ENCODE results near the gene C8G. TPM values are rescaled to one million over a fixed set of nuclear protein-coding genes. Genes with fewer than 3 reads are reported as not detected.
A peak's percentile ranks its signal among the peaks of the same experiment; 100 is the strongest.

C8G gene
- total and polyA plus RNA-seq, 9 of the 15 experiments (the other 6 are each of a cell fraction or from before 2014, with no cell fraction given), result 0.35 to 5.9 (median 2.7) TPM; not detected in 2

DNA sequence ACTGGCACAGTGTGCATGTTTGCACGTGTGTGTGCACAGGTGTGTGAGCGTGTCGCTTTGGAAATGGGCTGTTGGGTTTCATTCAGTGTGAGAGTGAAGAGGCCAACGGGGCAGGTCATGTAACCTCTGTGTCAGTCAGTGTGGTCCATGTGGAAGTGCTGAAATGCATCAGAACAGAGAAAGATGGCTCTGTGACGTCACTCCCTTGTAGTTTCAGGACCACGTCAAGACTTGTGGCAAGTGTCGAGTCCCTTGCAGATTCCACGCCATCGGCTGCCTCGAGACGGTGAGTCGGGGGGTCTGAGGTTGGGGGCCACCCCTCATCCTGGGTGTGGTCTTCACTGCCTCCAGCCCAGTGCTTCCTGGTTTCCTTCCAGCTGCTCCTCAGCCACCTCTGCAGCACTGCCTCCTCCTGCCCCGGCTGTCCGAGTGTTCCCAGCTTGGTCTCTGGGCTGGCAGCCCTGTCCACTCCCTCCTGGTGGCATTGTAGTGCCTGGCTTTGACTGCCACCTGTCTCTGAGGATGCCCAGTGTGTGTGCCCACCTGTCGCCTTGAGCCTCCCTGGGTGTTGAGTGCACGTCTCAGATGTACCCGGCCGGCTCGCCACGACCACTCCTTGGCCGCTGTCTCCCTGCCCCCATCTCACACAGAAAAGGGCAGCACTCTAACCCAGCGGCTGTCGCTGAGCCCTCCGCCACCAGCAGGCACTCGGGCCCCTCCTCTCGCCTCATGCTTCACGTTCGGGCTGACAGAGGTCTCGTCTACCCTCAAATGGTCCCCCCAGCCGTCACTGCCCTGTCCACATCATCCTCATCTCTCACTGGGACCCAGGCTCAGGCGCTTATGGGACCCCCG, 28.5 kb upstream of the C8G start:
- Histone ChIP-seq H4K20me1 (replicated peaks; ENCODE audit: control insufficient read depth, insufficient read depth, low read length) (no peaks in the 10 kb centered on the region), H3K9me1 (ENCODE audit: control insufficient read depth, insufficient read depth, low read length) (no peaks in the 10 kb centered on the region), H3K4me2 (ENCODE audit: insufficient read depth, low read length) (no peak overlapping the region), H3K9me3 (replicated peaks; ENCODE audit: control insufficient read depth, insufficient read depth, low read depth, low read length) (no peaks in the 10 kb centered on the region), H3K4me3 (no peak overlapping the region), H3K27ac (ENCODE audit: extremely low read depth, low read depth, low read length) (no peak overlapping the region), H2AFZ (ENCODE audit: low read depth, low read length) (no peak overlapping the region), H3K4me1 (replicated peaks in 1 of 2; ENCODE audit: control insufficient read depth in 2 of 2, insufficient read depth in 2 of 2, low read length in 2 of 2) (peaks cover 0 to 12% of the 10 kb centered on the region in 2 experiments; a peak in 1 of 5 replicates), H3K36me3 (ENCODE audit: control insufficient read depth, insufficient read depth, low read length) (peaks cover 75% of the 10 kb centered on the region), H3K79me2 (ENCODE audit: control insufficient read depth, insufficient read depth, low read length) (peaks cover 8% of the 10 kb centered on the region; the same call in 1 of the 3 replicates), H3K9ac (ENCODE audit: insufficient read depth in 1 of 2, low read depth in 2 of 2, low read length in 2 of 2) (no peak overlapping the region; a peak in 1 of 4 replicates), H3K27me3 (ENCODE audit: control insufficient read depth in 2 of 2, insufficient read depth in 2 of 2, low read length in 2 of 2) (no peaks in the 10 kb centered on the region)
- FAIRE-seq (no peak), ATAC-seq (no peak), DNase-seq (ENCODE audit: extremely low read depth in 1 of 4, low spot score in 3 of 4) (no peak)
- in situ Hi-C loops (cut with MboI), result no loop called here
- BruUV-seq (replicated peaks), result no TSS peak
- POLR2A ChIA-PET, result interaction anchor here (1.4 kb wide), 1 partner anchor 11 kb away, joined by 4 read pairs; no protein-coding TSS in a partner anchor
- CTCF ChIA-PET (ENCODE audit: low intra/inter-chr PET ratio), result no interaction called here
- intact Hi-C loops (cut with micrococcal nuclease), result no loop called here
- 91% methylated on average over 28 of the region's 32 CpGs for WGBS (ENCODE audit: insufficient coverage, low coverage, missing lambda C conversion rate)
- TF ChIP-seq, protein P1, sequence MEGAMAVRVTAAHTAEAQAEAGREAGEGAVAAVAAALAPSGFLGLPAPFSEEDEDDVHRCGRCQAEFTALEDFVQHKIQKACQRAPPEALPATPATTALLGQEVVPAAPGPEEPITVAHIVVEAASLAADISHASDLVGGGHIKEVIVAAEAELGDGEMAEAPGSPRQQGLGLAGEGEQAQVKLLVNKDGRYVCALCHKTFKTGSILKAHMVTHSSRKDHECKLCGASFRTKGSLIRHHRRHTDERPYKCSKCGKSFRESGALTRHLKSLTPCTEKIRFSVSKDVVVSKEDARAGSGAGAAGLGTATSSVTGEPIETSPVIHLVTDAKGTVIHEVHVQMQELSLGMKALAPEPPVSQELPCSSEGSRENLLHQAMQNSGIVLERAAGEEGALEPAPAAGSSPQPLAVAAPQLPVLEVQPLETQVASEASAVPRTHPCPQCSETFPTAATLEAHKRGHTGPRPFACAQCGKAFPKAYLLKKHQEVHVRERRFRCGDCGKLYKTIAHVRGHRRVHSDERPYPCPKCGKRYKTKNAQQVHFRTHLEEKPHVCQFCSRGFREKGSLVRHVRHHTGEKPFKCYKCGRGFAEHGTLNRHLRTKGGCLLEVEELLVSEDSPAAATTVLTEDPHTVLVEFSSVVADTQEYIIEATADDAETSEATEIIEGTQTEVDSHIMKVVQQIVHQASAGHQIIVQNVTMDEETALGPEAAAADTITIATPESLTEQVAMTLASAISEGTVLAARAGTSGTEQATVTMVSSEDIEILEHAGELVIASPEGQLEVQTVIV (CRISPR knock-in tag; IDR thresholded peaks at IDR 0.05; ENCODE audit: borderline replicate concordance), result no peak
- 0 out of 2 replicates have a peak, but pooled peaks have one; percentile 35 for TF ChIP-seq POLR2G (IDR thresholded peaks at IDR 0.05; ENCODE audit: low read depth, low read length)
- no peak for TF ChIP-seq GATAD2A (IDR thresholded peaks at IDR 0.05)
- TF ChIP-seq ZC3H11A (IDR thresholded peaks at IDR 0.05; ENCODE audit: low read depth, low read length), result no peak
- TF ChIP-seq, protein P2, sequence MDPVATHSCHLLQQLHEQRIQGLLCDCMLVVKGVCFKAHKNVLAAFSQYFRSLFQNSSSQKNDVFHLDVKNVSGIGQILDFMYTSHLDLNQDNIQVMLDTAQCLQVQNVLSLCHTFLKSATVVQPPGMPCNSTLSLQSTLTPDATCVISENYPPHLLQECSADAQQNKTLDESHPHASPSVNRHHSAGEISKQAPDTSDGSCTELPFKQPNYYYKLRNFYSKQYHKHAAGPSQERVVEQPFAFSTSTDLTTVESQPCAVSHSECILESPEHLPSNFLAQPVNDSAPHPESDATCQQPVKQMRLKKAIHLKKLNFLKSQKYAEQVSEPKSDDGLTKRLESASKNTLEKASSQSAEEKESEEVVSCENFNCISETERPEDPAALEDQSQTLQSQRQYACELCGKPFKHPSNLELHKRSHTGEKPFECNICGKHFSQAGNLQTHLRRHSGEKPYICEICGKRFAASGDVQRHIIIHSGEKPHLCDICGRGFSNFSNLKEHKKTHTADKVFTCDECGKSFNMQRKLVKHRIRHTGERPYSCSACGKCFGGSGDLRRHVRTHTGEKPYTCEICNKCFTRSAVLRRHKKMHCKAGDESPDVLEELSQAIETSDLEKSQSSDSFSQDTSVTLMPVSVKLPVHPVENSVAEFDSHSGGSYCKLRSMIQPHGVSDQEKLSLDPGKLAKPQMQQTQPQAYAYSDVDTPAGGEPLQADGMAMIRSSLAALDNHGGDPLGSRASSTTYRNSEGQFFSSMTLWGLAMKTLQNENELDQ (CRISPR knock-in tag; IDR thresholded peaks at IDR 0.05; ENCODE audit: borderline replicate concordance), result no peak
- TF ChIP-seq, protein P3, sequence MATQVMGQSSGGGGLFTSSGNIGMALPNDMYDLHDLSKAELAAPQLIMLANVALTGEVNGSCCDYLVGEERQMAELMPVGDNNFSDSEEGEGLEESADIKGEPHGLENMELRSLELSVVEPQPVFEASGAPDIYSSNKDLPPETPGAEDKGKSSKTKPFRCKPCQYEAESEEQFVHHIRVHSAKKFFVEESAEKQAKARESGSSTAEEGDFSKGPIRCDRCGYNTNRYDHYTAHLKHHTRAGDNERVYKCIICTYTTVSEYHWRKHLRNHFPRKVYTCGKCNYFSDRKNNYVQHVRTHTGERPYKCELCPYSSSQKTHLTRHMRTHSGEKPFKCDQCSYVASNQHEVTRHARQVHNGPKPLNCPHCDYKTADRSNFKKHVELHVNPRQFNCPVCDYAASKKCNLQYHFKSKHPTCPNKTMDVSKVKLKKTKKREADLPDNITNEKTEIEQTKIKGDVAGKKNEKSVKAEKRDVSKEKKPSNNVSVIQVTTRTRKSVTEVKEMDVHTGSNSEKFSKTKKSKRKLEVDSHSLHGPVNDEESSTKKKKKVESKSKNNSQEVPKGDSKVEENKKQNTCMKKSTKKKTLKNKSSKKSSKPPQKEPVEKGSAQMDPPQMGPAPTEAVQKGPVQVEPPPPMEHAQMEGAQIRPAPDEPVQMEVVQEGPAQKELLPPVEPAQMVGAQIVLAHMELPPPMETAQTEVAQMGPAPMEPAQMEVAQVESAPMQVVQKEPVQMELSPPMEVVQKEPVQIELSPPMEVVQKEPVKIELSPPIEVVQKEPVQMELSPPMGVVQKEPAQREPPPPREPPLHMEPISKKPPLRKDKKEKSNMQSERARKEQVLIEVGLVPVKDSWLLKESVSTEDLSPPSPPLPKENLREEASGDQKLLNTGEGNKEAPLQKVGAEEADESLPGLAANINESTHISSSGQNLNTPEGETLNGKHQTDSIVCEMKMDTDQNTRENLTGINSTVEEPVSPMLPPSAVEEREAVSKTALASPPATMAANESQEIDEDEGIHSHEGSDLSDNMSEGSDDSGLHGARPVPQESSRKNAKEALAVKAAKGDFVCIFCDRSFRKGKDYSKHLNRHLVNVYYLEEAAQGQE (IDR thresholded peaks at IDR 0.05; ENCODE audit: borderline replicate concordance), result 0 out of 2 replicates have a peak, but pooled peaks have one; percentile 6
- TF ChIP-seq, protein P3 (CRISPR knock-in tag; IDR thresholded peaks at IDR 0.05; ENCODE audit: low read depth), result no peak
- no peak for TF ChIP-seq ZFP1 (CRISPR knock-in tag; IDR thresholded peaks at IDR 0.05)
